AG10803 (cell line): ENCODE results near the gene MRPL24.

ENCODE experiments used
- DNase-seq: peaks from one replicate; pipeline ENCODE4 v3.0.0; 2010; ENCODE audit warnings: low read depth
- H3K4me3 ChIP-seq: 2 replicates; pipeline ENCODE4 v1.5.1; 2011; ENCODE audit warnings: mild to moderate bottlenecking, low read length, control low read depth
- CTCF ChIP-seq: conservative IDR thresholded peaks from 2 replicates; pipeline ENCODE4 v1.5.1; 2011; ENCODE audit warnings: mild to moderate bottlenecking, low read length, control low read depth, inconsistent platforms

MRPL24 gene

GRCh38 chr1:156740741-156741480 lies at the start of gene MRPL24:
Gene MRPL24, minus strand, starts transcription at chr1:156741088. Its CDS starts 2,384 bp downstream, at chr1:156738704.
- DNase-seq = peak; percentile 99
- peak within 1 kb of the TSS; percentile 91 for H3K4me3 ChIP-seq
- no peak for TF ChIP-seq CTCF

GRCh38 chr1:156789621-156790318 lies 48.9 kb upstream of the MRPL24 start:
- no peak for DNase-seq
- TF ChIP-seq CTCF = no peak
- no peak overlapping the region for H3K4me3 ChIP-seq

GRCh38 chr1:156788136-156788535 lies 47.2 kb upstream of the MRPL24 start:
- no peak for DNase-seq
- TF ChIP-seq CTCF = no peak
- no peak overlapping the region for H3K4me3 ChIP-seq

- H3K4me3 ChIP-seq = no peak overlapping the region
- no peak for TF ChIP-seq CTCF
Measured at GRCh38 chr1:156786640-156787039, 45.8 kb upstream of the MRPL24 start.

GRCh38 chr1:156785458-156785857 lies 44.6 kb upstream of the MRPL24 start:
- TF ChIP-seq CTCF = no peak
- no peak for DNase-seq

More at GRCh38 chr1:156786640-156787039, 45.8 kb upstream of the MRPL24 start:
- no peak for DNase-seq

GRCh38 chr1:156781585-156782186 lies 40.8 kb upstream of the MRPL24 start:
- TF ChIP-seq CTCF = no peak
- no peak overlapping the region for H3K4me3 ChIP-seq
- peak; percentile 49 for DNase-seq

More at GRCh38 chr1:156785458-156785857, 44.6 kb upstream of the MRPL24 start:
- no peak overlapping the region for H3K4me3 ChIP-seq

- TF ChIP-seq CTCF = no peak
- no peak overlapping the region for H3K4me3 ChIP-seq
- no peak for DNase-seq
Measured at GRCh38 chr1:156777573-156777972, 36.7 kb upstream of the MRPL24 start.
